Liver (tissue), 3 donors: ENCODE data around the gene TAF6.

Experiments used
- CTCF ChIP-seq: fragments of 150-350 bp; IDR thresholded peaks from 2 replicates; pipeline ENCODE4 v1.5.1; 2017; ENCODE audit warnings: improper control_type of control experiment, low read depth, low read length; ENCODE audit not compliant: missing input control
- EGR1 ChIP-seq, 2 donors: IDR thresholded peaks; 2 replicates each; pipeline ENCODE4 v1.6.1; 2016 to 2018; ENCODE audit warnings: antibody characterized with exemption in 2 of 2, low read depth in 2 of 2
- GABPA ChIP-seq, 2 donors: IDR thresholded peaks in 1 of 2; conservative IDR thresholded peaks in 1 of 2; 2 replicates each; pipeline ENCODE4 v1.6.1; 2016; ENCODE audit warnings: antibody characterized with exemption in 2 of 2, mild to moderate bottlenecking in 1 of 2, moderate library complexity in 1 of 2
- MAX ChIP-seq: IDR thresholded peaks from 2 replicates; pipeline ENCODE4 v1.6.1; 2016; ENCODE audit warnings: antibody characterized with exemption
- REST ChIP-seq: IDR thresholded peaks from 2 replicates; pipeline ENCODE4 v1.6.1; 2016; ENCODE audit warnings: antibody characterized with exemption, mild to moderate bottlenecking
- RXRA ChIP-seq, 2 donors: IDR thresholded peaks; 2 replicates each; pipeline ENCODE4 v1.6.1; 2017 to 2018; ENCODE audit warnings: antibody characterized with exemption in 2 of 2, mild to moderate bottlenecking in 1 of 2
- TAF1 ChIP-seq: conservative IDR thresholded peaks from 2 replicates; pipeline ENCODE4 v1.6.1; 2016; ENCODE audit warnings: antibody characterized with exemption, mild to moderate bottlenecking
- YY1 ChIP-seq: IDR thresholded peaks from 2 replicates; pipeline ENCODE4 v1.6.1; 2016; ENCODE audit warnings: antibody characterized with exemption, mild to moderate bottlenecking
- ZBTB33 ChIP-seq: IDR thresholded peaks from 2 replicates; pipeline ENCODE4 v1.6.1; 2016; ENCODE audit warnings: antibody characterized with exemption
- donor health status: healthy.
- donor health status: healthy.

GRCh38 chr7:100111914-100112313 lies 7.2 kb downstream of the TAF6 start:
- TF ChIP-seq ZBTB33 (no peak), REST (no peak), CTCF (no peak), YY1 (no peak), EGR1 (IDR thresholded peaks at IDR 0.05; ENCODE audit: low read depth in 2 of 2) (no peak), MAX (no peak), GABPA (IDR thresholded peaks at IDR 0.05 in 1 of 2, conservative IDR thresholded peaks at IDR 0.05 in 1 of 2) (no peak), TAF1 (no peak), RXRA (IDR thresholded peaks at IDR 0.05) (no peak)
